CD4-positive, CD25-positive, alpha-beta regulatory T cell (primary cell): Measurements from ENCODE around the gene TMEM258. TPM values are rescaled to one million over a fixed set of nuclear protein-coding genes. Genes with fewer than 3 reads are reported as not detected.

Source experiments
- ATAC-seq, 2 donors: fragments of 150-1000 bp; cut with Tn5 transposase; one replicate each; pipeline ENCODE4 v1.10.0; 2021; ENCODE audit warnings: low read depth in 2 of 2, moderate number of reproducible peaks in 2 of 2, moderate library complexity in 1 of 2
- DNase-seq, 3 donors: peaks; one replicate each; pipeline versions ENCODE4 v3.0.0 to v3.0.0-alpha.2; 2012 to 2022; ENCODE audit warnings: mixed read lengths in 1 of 3
- H3K27ac ChIP-seq: one replicate; pipeline ENCODE4 v1.7.0; 2013; ENCODE audit warnings: mild to moderate bottlenecking, low read length; ENCODE audit not compliant: insufficient read depth, poor library complexity, severe bottlenecking
- H3K27me3 ChIP-seq: one replicate; pipeline ENCODE4 v1.7.0; 2013; ENCODE audit warnings: low read length; ENCODE audit not compliant: control insufficient read depth, insufficient read depth
- H3K36me3 ChIP-seq: one replicate; pipeline ENCODE4 v1.7.0; 2013; ENCODE audit warnings: mild to moderate bottlenecking, low read length, moderate library complexity; ENCODE audit not compliant: control insufficient read depth, insufficient read depth
- H3K4me1 ChIP-seq: 2 replicates; pipeline ENCODE4 v1.7.0; 2013; ENCODE audit warnings: mild to moderate bottlenecking, low read length; ENCODE audit not compliant: insufficient read depth, control insufficient read depth, poor library complexity, severe bottlenecking
- H3K4me3 ChIP-seq: one replicate; pipeline ENCODE4 v1.7.0; 2013; ENCODE audit warnings: low read depth, mild to moderate bottlenecking, low read length, moderate library complexity
- H3K9me3 ChIP-seq, 2 experiments: 1 replicate in 1 of 2; 2 replicates in 1 of 2; pipeline ENCODE4 v1.7.0; 2013; ENCODE audit warnings: low read length in 2 of 2, mild to moderate bottlenecking in 1 of 2, moderate library complexity in 1 of 2; ENCODE audit not compliant: control insufficient read depth in 2 of 2
- H3K27ac Mint-ChIP-seq, 3 donors: one replicate each; pipeline ENCODE4 v1.8.0; 2020 to 2022; ENCODE audit warnings: mild to moderate bottlenecking in 3 of 3, mixed read lengths in 3 of 3, moderate library complexity in 2 of 3
- H3K27me3 Mint-ChIP-seq: one replicate; pipeline ENCODE4 v1.8.0; 2022; ENCODE audit warnings: mild to moderate bottlenecking, mixed read lengths
- H3K36me3 Mint-ChIP-seq: one replicate; pipeline ENCODE4 v1.8.0; 2020; ENCODE audit warnings: mixed read lengths
- H3K4me1 Mint-ChIP-seq, 4 donors: one replicate each; pipeline ENCODE4 v1.8.0; 2020 to 2022; ENCODE audit warnings: mixed read lengths in 4 of 4, mild to moderate bottlenecking in 1 of 4
- H3K4me3 Mint-ChIP-seq, 4 donors: one replicate each; pipeline ENCODE4 v1.8.0; 2020 to 2022; ENCODE audit warnings: mild to moderate bottlenecking in 4 of 4, mixed read lengths in 4 of 4, moderate library complexity in 3 of 4
- H3K9me3 Mint-ChIP-seq, 7 donors: one replicate each; pipeline ENCODE4 v1.8.0; 2020 to 2022; ENCODE audit warnings: mixed read lengths in 7 of 7, mild to moderate bottlenecking in 3 of 7, moderate library complexity in 2 of 7
- polyA plus RNA-seq, 4 donors: library from polyadenylated mRNA; unstranded; fragments of 300-500 nt; fragmentation: Illumina TruSeq; gene quantifications; one replicate each; pipeline ENCODE4 v1.2.3, GENCODE V29; 2021
- total RNA-seq: library from RNA; stranded (reverse); gene quantifications from one replicate; pipeline ENCODE4 v1.2.3, GENCODE V29; 2022

The TMEM258 gene
- total and polyA plus RNA-seq, 5 donors from 2014 or later, result 71.7 to 283 (median 219) TPM

DNA sequence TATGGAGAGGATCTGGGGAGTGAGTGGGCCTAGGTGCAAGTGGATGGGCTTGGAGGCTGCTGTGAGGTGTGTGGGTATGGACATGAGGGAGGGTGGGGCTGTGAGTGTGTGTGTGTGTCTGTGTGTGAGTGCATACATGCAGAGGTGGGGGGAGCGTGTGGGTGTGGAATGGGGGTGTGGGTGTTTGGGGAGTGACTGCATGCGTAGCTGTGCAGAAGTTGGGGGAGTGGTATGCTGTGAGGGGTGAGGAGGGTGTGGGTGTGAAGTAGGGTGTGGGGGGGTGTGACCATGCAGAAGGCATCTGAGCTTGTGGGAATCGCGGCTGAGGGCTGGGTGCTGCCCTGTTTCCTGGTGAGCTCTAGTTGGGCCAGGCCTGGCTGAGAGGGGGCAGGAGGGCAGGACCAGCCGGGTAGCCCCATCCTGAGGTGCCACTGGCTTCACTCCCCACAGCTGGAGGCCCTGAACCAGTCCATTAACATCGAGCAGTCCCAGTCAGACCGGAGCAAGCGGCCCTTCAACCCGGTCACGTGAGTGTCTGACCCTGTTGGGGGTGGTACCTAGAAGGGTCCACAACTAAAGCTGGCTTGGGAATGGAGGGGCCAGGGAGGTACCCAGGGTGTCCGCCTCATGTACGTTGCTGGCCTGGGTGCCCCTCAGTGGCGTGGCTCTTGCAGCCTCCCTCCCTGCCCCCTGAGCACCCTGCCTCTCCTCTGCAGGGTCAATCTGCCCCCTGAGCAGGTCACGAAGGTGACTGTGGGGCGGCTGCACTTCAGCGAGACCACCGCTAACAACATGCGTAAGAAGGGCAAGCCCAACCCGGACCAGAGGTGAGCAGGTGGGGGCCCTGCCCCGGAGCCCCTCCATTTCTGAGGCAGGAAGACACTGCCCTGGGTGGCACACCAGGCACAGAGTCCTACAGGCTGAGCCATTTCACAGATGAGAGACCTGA lies 16.5 kb downstream of the TMEM258 start:
- Mint-ChIP-seq H3K27me3 (peaks cover 11% of the 10 kb centered on the region), H3K4me1 (peaks cover 0 to 21% (median 4%) of the 10 kb centered on the region in 4 donors), H3K36me3 (no peaks in the 10 kb centered on the region), H3K4me3 (peak overlapping the region in 2 of 4 donors; percentile 21 to 39), H3K27ac (peak overlapping the region in 1 of 3 donors; percentile 42), H3K9me3 (peaks cover 0 to 1% (median 0%) of the 10 kb centered on the region in 7 donors)
- DNase-seq (no peak), ATAC-seq (no peak)
- Histone ChIP-seq H3K27ac (no peak overlapping the region), H3K4me1 (peaks cover 20% of the 10 kb centered on the region), H3K27me3 (no peaks in the 10 kb centered on the region), H3K4me3 (no peak overlapping the region), H3K9me3 (no peaks in the 10 kb centered on the region), H3K36me3 (no peaks in the 10 kb centered on the region)

DNA sequence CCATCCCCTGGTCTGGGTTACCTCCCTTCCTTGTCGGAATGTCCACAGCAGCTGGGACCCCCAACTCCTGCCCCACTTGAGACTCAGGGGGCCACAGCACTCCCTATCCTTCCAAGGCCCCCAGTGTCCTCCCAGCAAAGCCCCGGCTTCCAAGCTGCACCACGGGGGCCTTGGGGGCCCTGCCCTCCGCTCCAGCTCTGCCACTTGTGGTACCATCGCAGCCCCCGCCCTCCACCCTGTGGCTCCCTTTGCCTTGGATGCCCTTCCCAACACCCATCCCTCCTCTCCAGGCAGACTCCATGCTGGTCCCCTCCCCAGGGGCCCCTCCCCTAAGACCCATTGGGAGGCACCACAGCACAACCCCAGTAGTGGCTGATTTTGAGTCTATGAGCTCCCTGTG lies 17.3 kb downstream of the TMEM258 start:
- Histone ChIP-seq H3K9me3 (no peaks in the 10 kb centered on the region), H3K36me3 (no peaks in the 10 kb centered on the region), H3K4me1 (peaks cover 20% of the 10 kb centered on the region), H3K27me3 (no peaks in the 10 kb centered on the region), H3K4me3 (no peak overlapping the region), H3K27ac (no peak overlapping the region)
- H3K4me3 Mint-ChIP-seq, result peak overlapping the region in 1 of 4 donors; percentile 39
- no peaks in the 10 kb centered on the region for H3K36me3 Mint-ChIP-seq
- H3K27me3 Mint-ChIP-seq, result peaks cover 11% of the 10 kb centered on the region
- H3K9me3 Mint-ChIP-seq, result peaks cover 0 to 1% (median 0%) of the 10 kb centered on the region in 7 donors
- no peak for ATAC-seq
- DNase-seq, result no peak
- H3K27ac Mint-ChIP-seq, result no peak overlapping the region
- peaks cover 0 to 21% (median 4%) of the 10 kb centered on the region in 4 donors for H3K4me1 Mint-ChIP-seq

DNA sequence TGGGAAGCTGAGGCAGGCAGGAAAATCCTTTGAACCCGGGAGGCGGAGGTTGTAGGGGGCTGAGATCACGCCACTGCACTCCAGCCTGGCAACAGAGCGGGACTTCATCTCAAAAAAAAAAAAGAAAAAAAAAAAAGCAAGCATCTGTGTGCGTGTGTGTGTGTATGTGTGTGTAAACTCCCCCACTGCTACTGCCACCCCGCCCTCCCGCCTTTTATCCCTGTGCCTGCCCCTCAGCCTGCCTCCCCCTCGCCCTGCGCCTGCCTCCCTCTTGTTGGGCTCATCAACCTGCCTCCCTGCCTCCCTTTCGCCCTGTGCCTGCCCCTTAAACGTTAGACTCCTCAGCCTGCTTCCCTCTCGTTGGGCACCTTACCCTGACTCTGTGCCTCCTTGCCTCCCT lies 18.0 kb downstream of the TMEM258 start:
- Mint-ChIP-seq H3K4me3 (no peak overlapping the region), H3K4me1 (peaks cover 0 to 21% (median 4%) of the 10 kb centered on the region in 4 donors), H3K9me3 (peaks cover 0 to 1% (median 0%) of the 10 kb centered on the region in 7 donors), H3K36me3 (no peaks in the 10 kb centered on the region), H3K27me3 (peaks cover 7% of the 10 kb centered on the region), H3K27ac (no peak overlapping the region)
- Histone ChIP-seq H3K4me3 (no peak overlapping the region), H3K27me3 (no peaks in the 10 kb centered on the region), H3K9me3 (no peaks in the 10 kb centered on the region), H3K27ac (no peak overlapping the region), H3K4me1 (peaks cover 20% of the 10 kb centered on the region), H3K36me3 (no peaks in the 10 kb centered on the region)
- ATAC-seq (no peak), DNase-seq (no peak)

DNA sequence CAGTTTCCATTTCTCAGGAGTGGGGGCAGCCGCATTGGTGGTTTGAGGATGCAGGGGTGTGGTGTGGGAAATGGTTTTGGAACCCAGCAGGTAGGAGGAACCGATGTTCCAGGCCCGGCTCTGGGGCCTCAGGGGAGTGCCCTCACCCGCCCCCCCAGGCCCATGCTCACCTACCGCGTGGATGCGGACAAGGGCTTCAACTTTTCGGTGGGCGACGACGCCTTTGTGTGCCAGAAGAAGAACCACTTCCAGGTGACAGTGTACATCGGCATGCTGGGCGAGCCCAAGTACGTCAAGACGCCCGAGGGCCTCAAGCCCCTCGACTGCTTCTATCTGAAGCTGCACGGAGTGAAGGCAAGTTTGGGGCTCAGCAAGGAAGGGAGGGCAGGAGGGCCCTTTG lies 18.6 kb downstream of the TMEM258 start:
- H3K27me3 Mint-ChIP-seq, result peaks cover 5% of the 10 kb centered on the region
- H3K4me3 ChIP-seq, result no peak overlapping the region
- peaks cover 0 to 1% (median 0%) of the 10 kb centered on the region in 7 donors for H3K9me3 Mint-ChIP-seq
- no peaks in the 10 kb centered on the region for H3K36me3 Mint-ChIP-seq
- DNase-seq (no peak), ATAC-seq (no peak)
- peaks cover 20% of the 10 kb centered on the region for H3K4me1 ChIP-seq
- H3K4me3 Mint-ChIP-seq, result no peak overlapping the region
- no peaks in the 10 kb centered on the region for H3K36me3 ChIP-seq
- no peak overlapping the region for H3K27ac ChIP-seq
- H3K27ac Mint-ChIP-seq, result no peak overlapping the region
- no peaks in the 10 kb centered on the region for H3K27me3 ChIP-seq
- H3K9me3 ChIP-seq, result no peaks in the 10 kb centered on the region
- peaks cover 0 to 21% (median 4%) of the 10 kb centered on the region in 4 donors for H3K4me1 Mint-ChIP-seq

DNA sequence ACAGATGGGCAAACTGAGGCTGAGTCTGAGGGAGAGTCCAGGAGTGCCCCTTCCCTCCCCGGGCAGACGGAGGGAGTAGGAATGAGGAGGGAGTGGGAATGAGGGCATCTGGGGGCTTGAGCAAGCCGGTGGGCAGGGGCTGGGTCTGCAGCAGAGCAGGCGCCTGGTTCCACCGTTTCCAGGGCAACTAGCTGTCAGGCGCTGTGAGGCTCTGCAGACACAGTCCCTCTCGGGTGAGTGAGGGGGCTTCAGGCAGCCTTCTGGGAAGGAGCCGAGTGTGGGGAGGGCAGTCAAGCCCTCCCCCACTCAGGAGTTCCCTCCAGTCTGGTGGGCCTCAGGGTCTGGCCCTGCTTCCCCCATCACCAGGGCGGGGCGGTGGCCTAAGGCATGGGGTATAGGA lies 19.0 kb downstream of the TMEM258 start:
- H3K36me3 ChIP-seq, result no peaks in the 10 kb centered on the region
- H3K27ac ChIP-seq, result no peak overlapping the region
- no peaks in the 10 kb centered on the region for H3K27me3 ChIP-seq
- H3K36me3 Mint-ChIP-seq, result no peaks in the 10 kb centered on the region
- ATAC-seq (no peak), DNase-seq (no peak)
- no peaks in the 10 kb centered on the region for H3K9me3 ChIP-seq
- no peak overlapping the region for H3K4me3 Mint-ChIP-seq
- H3K4me1 Mint-ChIP-seq, result peaks cover 0 to 21% (median 4%) of the 10 kb centered on the region in 4 donors
- peaks cover under 1% of the 10 kb centered on the region for H3K27me3 Mint-ChIP-seq
- no peak overlapping the region for H3K27ac Mint-ChIP-seq
- peaks cover 0 to 1% (median 0%) of the 10 kb centered on the region in 7 donors for H3K9me3 Mint-ChIP-seq
- H3K4me3 ChIP-seq, result no peak overlapping the region
- H3K4me1 ChIP-seq, result peaks cover 20% of the 10 kb centered on the region

DNA sequence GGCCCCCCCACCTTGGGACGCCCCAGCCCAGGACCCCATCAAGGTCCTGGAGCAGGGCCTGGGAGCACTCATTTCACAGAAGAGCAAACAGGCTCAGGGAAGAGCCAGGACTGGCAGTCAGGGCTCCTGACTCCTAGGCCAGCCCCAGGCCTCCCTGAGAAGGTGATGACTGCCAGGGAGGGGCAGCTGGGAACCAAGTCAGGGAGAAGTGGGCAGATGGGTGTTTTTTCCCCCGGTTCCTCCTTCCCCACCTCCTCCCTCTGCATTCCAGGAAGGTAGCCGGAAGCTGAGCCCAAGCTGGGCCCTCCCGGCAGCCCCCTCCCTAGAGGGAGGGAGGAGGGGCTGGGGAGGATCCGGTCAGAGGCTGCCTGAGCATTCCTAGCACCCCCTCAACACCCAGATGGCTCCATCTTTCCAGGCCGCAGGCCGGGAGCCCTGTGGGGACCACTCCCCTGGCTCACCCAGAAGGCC lies 20.4 kb downstream of the TMEM258 start:
- Mint-ChIP-seq H3K27me3 (no peaks in the 10 kb centered on the region), H3K4me3 (no peak overlapping the region), H3K27ac (no peak overlapping the region), H3K9me3 (peaks cover 0 to 1% (median 0%) of the 10 kb centered on the region in 7 donors), H3K36me3 (no peaks in the 10 kb centered on the region), H3K4me1 (peaks cover 0 to 14% (median 4%) of the 10 kb centered on the region in 4 donors)
- H3K27me3 ChIP-seq, result no peaks in the 10 kb centered on the region
- no peak overlapping the region for H3K27ac ChIP-seq
- H3K4me3 ChIP-seq, result no peak overlapping the region
- H3K9me3 ChIP-seq, result no peaks in the 10 kb centered on the region
- peaks cover 12% of the 10 kb centered on the region for H3K4me1 ChIP-seq
- ATAC-seq (no peak), DNase-seq (no peak)
- H3K36me3 ChIP-seq, result no peaks in the 10 kb centered on the region

DNA sequence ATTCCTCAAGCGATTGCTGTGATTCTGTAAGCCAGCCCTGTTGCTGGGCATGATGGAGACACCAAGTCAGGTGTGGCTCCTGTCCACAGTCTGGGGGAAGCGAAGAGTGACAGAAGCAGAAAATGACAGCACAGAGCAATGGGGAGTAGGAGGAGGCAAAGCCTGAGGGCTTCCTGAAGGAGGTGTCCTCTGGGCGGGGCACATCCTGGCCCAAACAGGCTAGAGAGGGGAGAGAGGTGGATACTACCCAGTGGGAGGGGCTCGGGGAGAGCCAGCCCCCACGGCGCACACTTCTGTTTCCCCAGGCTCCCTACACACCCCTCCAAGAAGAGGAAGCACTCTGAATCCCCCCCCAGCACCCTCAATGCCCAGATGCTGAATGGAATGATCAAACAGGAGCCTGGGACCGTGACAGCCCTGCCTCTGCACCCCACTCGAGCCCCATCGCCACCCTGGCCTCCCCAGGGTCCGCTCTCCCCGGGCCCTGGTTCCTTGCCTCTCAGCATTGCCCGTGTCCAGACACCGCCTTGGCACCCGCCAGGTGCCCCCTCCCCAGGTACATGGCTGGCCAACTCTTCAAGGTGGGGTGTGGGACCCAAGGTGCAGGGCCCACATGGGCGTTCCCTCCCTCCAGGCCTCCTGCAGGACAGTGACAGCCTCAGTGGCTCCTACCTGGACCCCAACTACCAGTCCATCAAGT lies 21.1 kb downstream of the TMEM258 start:
- Mint-ChIP-seq H3K36me3 (no peaks in the 10 kb centered on the region), H3K9me3 (peaks cover 0 to 1% (median 0%) of the 10 kb centered on the region in 7 donors), H3K27ac (peak overlapping the region in 1 of 3 donors; percentile 65), H3K27me3 (no peaks in the 10 kb centered on the region), H3K4me1 (peaks cover 0 to 7% (median 2%) of the 10 kb centered on the region in 4 donors), H3K4me3 (no peak overlapping the region)
- no peak overlapping the region for H3K4me3 ChIP-seq
- H3K27ac ChIP-seq, result no peak overlapping the region
- H3K9me3 ChIP-seq, result no peaks in the 10 kb centered on the region
- H3K36me3 ChIP-seq, result no peaks in the 10 kb centered on the region
- ATAC-seq (no peak), DNase-seq (no peak)
- no peaks in the 10 kb centered on the region for H3K27me3 ChIP-seq
- peaks cover 7% of the 10 kb centered on the region for H3K4me1 ChIP-seq
